H9 (cell line): ENCODE results near the gene MBTPS1. TPM values are rescaled to one million over a fixed set of nuclear protein-coding genes. Genes with fewer than 3 reads are reported as not detected.

Source experiments
- DNase-seq: peaks from one replicate; pipeline ENCODE4 v3.0.0-alpha.2; 2017
- H2AFZ ChIP-seq: one replicate; pipeline ENCODE4 v1.6.1; 2013; ENCODE audit warnings: mild to moderate bottlenecking, low read length, control low read depth, moderate library complexity
- H2AK5ac ChIP-seq: 2 replicates; pipeline ENCODE4 v1.6.1; 2013; ENCODE audit warnings: low read length, control low read depth, mixed read lengths; ENCODE audit not compliant: insufficient read length
- H2BK120ac ChIP-seq: one replicate; pipeline ENCODE4 v1.6.1; 2013; ENCODE audit warnings: low read depth, mild to moderate bottlenecking, low read length, control low read depth, inconsistent platforms; ENCODE audit not compliant: poor library complexity, severe bottlenecking
- H2BK12ac ChIP-seq: 2 replicates; pipeline ENCODE4 v1.6.1; 2013; ENCODE audit warnings: low read length, control low read depth, mixed read lengths, low read depth; ENCODE audit not compliant: insufficient read length
- H2BK15ac ChIP-seq: 2 replicates; pipeline ENCODE4 v1.6.1; 2013; ENCODE audit warnings: low read depth, low read length, control low read depth
- H2BK20ac ChIP-seq: one replicate; pipeline ENCODE4 v1.6.1; 2013; ENCODE audit warnings: low read depth, mild to moderate bottlenecking, low read length, control low read depth, inconsistent platforms; ENCODE audit not compliant: poor library complexity, severe bottlenecking
- H2BK5ac ChIP-seq: 2 replicates; pipeline ENCODE4 v1.6.1; 2013; ENCODE audit warnings: low read length, control low read depth, mixed read lengths; ENCODE audit not compliant: insufficient read length
- H3K14ac ChIP-seq: 2 replicates; pipeline ENCODE4 v1.6.1; 2013; ENCODE audit warnings: low read length, control low read depth; ENCODE audit not compliant: insufficient read depth
- H3K18ac ChIP-seq: 2 replicates; pipeline ENCODE4 v1.6.1; 2013; ENCODE audit warnings: low read depth, mild to moderate bottlenecking, mixed read lengths, low read length, control low read depth; ENCODE audit not compliant: insufficient read length
- H3K23ac ChIP-seq: 2 replicates; pipeline ENCODE4 v1.6.1; 2013; ENCODE audit warnings: low read length, control low read depth, mixed read lengths, low read depth; ENCODE audit not compliant: insufficient read length
- H3K23me2 ChIP-seq: 2 replicates; pipeline ENCODE4 v1.6.1; 2013; ENCODE audit warnings: low read depth, mild to moderate bottlenecking, mixed read lengths, low read length, control low read depth; ENCODE audit not compliant: insufficient read length, poor library complexity, severe bottlenecking
- H3K27ac ChIP-seq: 2 replicates; pipeline ENCODE4 v1.5.1; 2013; ENCODE audit warnings: low read length, control low read depth, mixed read lengths, low read depth; ENCODE audit not compliant: insufficient read length
- H3K27me3 ChIP-seq: 2 replicates; pipeline ENCODE4 v1.6.1; 2013; ENCODE audit warnings: low read length, control low read depth, inconsistent platforms; ENCODE audit not compliant: insufficient read depth
- H3K4ac ChIP-seq: 2 replicates; pipeline ENCODE4 v1.6.1; 2013; ENCODE audit warnings: low read depth, mild to moderate bottlenecking, control low read depth, inconsistent platforms, low read length, moderate library complexity
- H3K4me1 ChIP-seq: 2 replicates; pipeline ENCODE4 v1.6.1; 2013; ENCODE audit warnings: low read length, control low read depth, inconsistent platforms; ENCODE audit not compliant: insufficient read depth
- H3K4me2 ChIP-seq: 2 replicates; pipeline ENCODE4 v1.6.1; 2013; ENCODE audit warnings: low read length, control low read depth, mixed read lengths; ENCODE audit not compliant: insufficient read length, insufficient read depth
- H3K56ac ChIP-seq: 2 replicates; pipeline ENCODE4 v1.6.1; 2013; ENCODE audit warnings: low read depth, mild to moderate bottlenecking, mixed read lengths, low read length, control low read depth; ENCODE audit not compliant: insufficient read length
- H3K79me1 ChIP-seq: 2 replicates; pipeline ENCODE4 v1.6.1; 2013; ENCODE audit warnings: low read depth, mild to moderate bottlenecking, moderate library complexity, low read length, control low read depth, inconsistent platforms; ENCODE audit not compliant: insufficient read depth, poor library complexity, severe bottlenecking
- H3K79me2 ChIP-seq: 2 replicates; pipeline ENCODE4 v1.6.1; 2013; ENCODE audit warnings: low read length, control low read depth, inconsistent platforms; ENCODE audit not compliant: insufficient read depth
- H3K9ac ChIP-seq: 2 replicates; pipeline ENCODE4 v1.6.1; 2013; ENCODE audit warnings: low read length, control low read depth, mixed read lengths; ENCODE audit not compliant: insufficient read length; ENCODE audit errors: extremely low read depth
- H3K9me3 ChIP-seq: one replicate; pipeline ENCODE4 v1.6.1; 2013; ENCODE audit warnings: low read depth, low read length, inconsistent platforms; ENCODE audit not compliant: control insufficient read depth
- H3T11ph ChIP-seq: one replicate; pipeline ENCODE4 v1.6.1; 2013; ENCODE audit warnings: mild to moderate bottlenecking, low read length, control low read depth, inconsistent platforms
- H4K20me1 ChIP-seq: one replicate; pipeline ENCODE4 v1.6.1; 2013; ENCODE audit not compliant: control insufficient read depth, insufficient read length, insufficient read depth
- H4K5ac ChIP-seq: 2 replicates; pipeline ENCODE4 v1.6.1; 2013; ENCODE audit warnings: low read depth, mild to moderate bottlenecking, mixed read lengths, low read length, control low read depth; ENCODE audit not compliant: insufficient read length
- H4K8ac ChIP-seq: replicated peaks from 2 replicates; pipeline ENCODE4 v1.6.1; 2013; ENCODE audit warnings: low read length, control low read depth, mixed read lengths, low read depth; ENCODE audit not compliant: insufficient read length
- H4K91ac ChIP-seq: 2 replicates; pipeline ENCODE4 v1.6.1; 2013; ENCODE audit warnings: low read depth, mild to moderate bottlenecking, moderate library complexity, mixed read lengths, low read length, control low read depth; ENCODE audit not compliant: insufficient read length
- H3K27ac Mint-ChIP-seq, 3 experiments: 2 replicates in 2 of 3; 3 replicates in 1 of 3; pipeline ENCODE4 v1.8.0; 2020 to 2021; ENCODE audit warnings: mixed read lengths in 3 of 3, mild to moderate bottlenecking in 1 of 3, moderate library complexity in 1 of 3
- H3K27me3 Mint-ChIP-seq: 2 replicates; pipeline ENCODE4 v1.8.0; 2021; ENCODE audit warnings: low read depth, mild to moderate bottlenecking, moderate library complexity, mixed read lengths
- H3K36me3 Mint-ChIP-seq, 3 experiments: 2 replicates in 2 of 3; 3 replicates in 1 of 3; pipeline ENCODE4 v1.8.0; 2020 to 2021; ENCODE audit warnings: low read depth in 3 of 3, mixed read lengths in 3 of 3; ENCODE audit not compliant: insufficient read depth in 1 of 3
- H3K4me1 Mint-ChIP-seq, 2 experiments: 2 replicates each; pipeline ENCODE4 v1.8.0; 2020; ENCODE audit warnings: mixed read lengths in 2 of 2
- H3K4me3 Mint-ChIP-seq, 2 experiments: 2 replicates in 1 of 2; 3 replicates in 1 of 2; pipeline ENCODE4 v1.8.0; 2020 to 2021; ENCODE audit warnings: mild to moderate bottlenecking in 2 of 2, mixed read lengths in 2 of 2, moderate library complexity in 1 of 2
- H3K9me3 Mint-ChIP-seq, 2 experiments: 2 replicates in 1 of 2; 3 replicates in 1 of 2; pipeline ENCODE4 v1.8.0; 2020; ENCODE audit warnings: mild to moderate bottlenecking in 2 of 2, mixed read lengths in 2 of 2, moderate library complexity in 1 of 2
- WGBS: extraction: QIAGEN DNeasy Blood & Tissue Kit; methylation state at CpG from one replicate; pipeline ENCODE4 v1.1.7; 2013; ENCODE audit warnings: missing lambda C conversion rate, low lambda C conversion rate, mixed read lengths; ENCODE audit not compliant: insufficient read length; ENCODE audit errors: extremely low coverage; 5-methylcytosine and 5-hydroxymethylcytosine counted together
- total RNA-seq: library from RNA; stranded (reverse); gene quantifications from 2 replicates; pipeline ENCODE4 v1.2.1, GENCODE V29; 2021
- TF ChIP-seq, protein P1 (sequence below): fragments of 200-600 bp; sonication (generic); conservative IDR thresholded peaks from 3 replicates; pipeline ENCODE4 v1.8.0; 2021; ENCODE audit warnings: antibody characterized with exemption, mild to moderate bottlenecking

The MBTPS1 gene
- total RNA-seq, 1 experiment from 2014 or later, result 48.7 TPM

DNA sequence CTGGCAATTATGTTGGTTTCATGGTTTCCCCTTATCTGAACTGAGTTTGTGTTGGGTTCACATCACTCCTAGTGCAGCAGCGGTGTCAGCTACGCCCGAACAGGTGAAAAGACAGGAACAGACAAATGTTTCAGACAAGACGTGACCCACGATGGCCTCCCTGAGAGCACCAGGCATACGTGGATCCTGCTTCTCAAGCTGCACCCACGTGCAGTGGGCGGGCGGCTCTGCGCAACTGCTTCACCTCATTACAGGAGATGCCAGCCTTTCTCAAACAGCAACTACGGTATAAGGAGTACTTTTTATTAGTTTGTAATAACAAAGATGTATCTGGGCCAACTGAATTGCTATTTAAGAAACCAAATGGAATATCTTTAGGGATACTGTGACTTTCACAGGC, 41.4 kb downstream of the MBTPS1 start:
- H3K14ac ChIP-seq, result no peak overlapping the region
- no CpG with 5 or more reads among the region's 11 CpGs for WGBS
- no peak overlapping the region for H3K4me2 ChIP-seq
- H3T11ph ChIP-seq, result no peak overlapping the region
- H3K79me2 ChIP-seq, result no peaks in the 10 kb centered on the region
- H3K9me3 ChIP-seq, result no peaks in the 10 kb centered on the region
- Mint-ChIP-seq H3K9me3 (no peaks in the 10 kb centered on the region), H3K4me1 (no peaks in the 10 kb centered on the region), H3K27ac (no peak overlapping the region), H3K36me3 (peaks cover 8 to 59% (median 39%) of the 10 kb centered on the region in 3 experiments; a peak in 6 of 7 replicates), H3K27me3 (no peaks in the 10 kb centered on the region), H3K4me3 (no peak overlapping the region)
- H2AK5ac ChIP-seq, result no peak overlapping the region
- H3K18ac ChIP-seq, result no peak overlapping the region
- no peaks in the 10 kb centered on the region for H4K20me1 ChIP-seq
- TF ChIP-seq, protein P1, sequence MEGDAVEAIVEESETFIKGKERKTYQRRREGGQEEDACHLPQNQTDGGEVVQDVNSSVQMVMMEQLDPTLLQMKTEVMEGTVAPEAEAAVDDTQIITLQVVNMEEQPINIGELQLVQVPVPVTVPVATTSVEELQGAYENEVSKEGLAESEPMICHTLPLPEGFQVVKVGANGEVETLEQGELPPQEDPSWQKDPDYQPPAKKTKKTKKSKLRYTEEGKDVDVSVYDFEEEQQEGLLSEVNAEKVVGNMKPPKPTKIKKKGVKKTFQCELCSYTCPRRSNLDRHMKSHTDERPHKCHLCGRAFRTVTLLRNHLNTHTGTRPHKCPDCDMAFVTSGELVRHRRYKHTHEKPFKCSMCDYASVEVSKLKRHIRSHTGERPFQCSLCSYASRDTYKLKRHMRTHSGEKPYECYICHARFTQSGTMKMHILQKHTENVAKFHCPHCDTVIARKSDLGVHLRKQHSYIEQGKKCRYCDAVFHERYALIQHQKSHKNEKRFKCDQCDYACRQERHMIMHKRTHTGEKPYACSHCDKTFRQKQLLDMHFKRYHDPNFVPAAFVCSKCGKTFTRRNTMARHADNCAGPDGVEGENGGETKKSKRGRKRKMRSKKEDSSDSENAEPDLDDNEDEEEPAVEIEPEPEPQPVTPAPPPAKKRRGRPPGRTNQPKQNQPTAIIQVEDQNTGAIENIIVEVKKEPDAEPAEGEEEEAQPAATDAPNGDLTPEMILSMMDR, result no peak
- H2BK120ac ChIP-seq, result no peak overlapping the region
- H3K27ac ChIP-seq, result no peak overlapping the region
- H3K4me1 ChIP-seq, result no peaks in the 10 kb centered on the region
- H2AFZ ChIP-seq, result no peak overlapping the region
- H3K79me1 ChIP-seq, result no peaks in the 10 kb centered on the region
- H2BK20ac ChIP-seq, result no peak overlapping the region
- no peak overlapping the region for H3K9ac ChIP-seq
- no peak overlapping the region for H3K4ac ChIP-seq
- H3K23ac ChIP-seq, result no peak overlapping the region
- H3K27me3 ChIP-seq, result no peaks in the 10 kb centered on the region
- no peak overlapping the region for H4K91ac ChIP-seq
- DNase-seq, result no peak
- H4K8ac ChIP-seq, result no peak overlapping the region
- no peak overlapping the region for H2BK15ac ChIP-seq
- H2BK12ac ChIP-seq, result no peak overlapping the region
- H3K56ac ChIP-seq, result no peak overlapping the region
- no peak overlapping the region for H4K5ac ChIP-seq
- H2BK5ac ChIP-seq, result no peak overlapping the region
- no peaks in the 10 kb centered on the region for H3K23me2 ChIP-seq
